ENCODE data around the gene CBX4.

GRCh38 chr17:79811868-79812352, 27.3 kb downstream of the CBX4 start:
- TF ChIP-seq CTCF (conservative IDR thresholded peaks at IDR 0.05 in 1 of 2, IDR thresholded peaks at IDR 0.05 in 1 of 2; ENCODE audit: low read depth in 1 of 2, low read length in 2 of 2) = no peak
- TF ChIP-seq EZH2 (IDR thresholded peaks at IDR 0.05; ENCODE audit: low read length, missing control alignments) = peak; percentile 98

Measured in fibroblast of lung (primary cell).